ENCODE data around the gene MINDY4. TPM values are rescaled to one million over a fixed set of nuclear protein-coding genes. Genes with fewer than 3 reads are reported as not detected.

The MINDY4 gene
- total RNA-seq, 1 donor from 2014 or later: 14.3 TPM

- H3K36me3 Mint-ChIP-seq (ENCODE audit: insufficient read depth): no peaks in the 10 kb centered on the region
- peaks cover 15% of the 10 kb centered on the region for H3K27me3 Mint-ChIP-seq
- no peak overlapping the region for H3K27ac Mint-ChIP-seq
- H3K4me1 Mint-ChIP-seq (ENCODE audit: low read depth): peaks cover 16% of the 10 kb centered on the region
- no peaks in the 10 kb centered on the region for H3K9me3 Mint-ChIP-seq (ENCODE audit: low read depth)
- no peak overlapping the region for H3K4me3 Mint-ChIP-seq (ENCODE audit: low read depth)
- no peak for TF ChIP-seq CTCF (IDR thresholded peaks at IDR 0.05; ENCODE audit: unreplicated experiment)
- no peak for DNase-seq (ENCODE audit: low spot score, unreplicated experiment)
Measured at GRCh38 chr7:30913821-30914515, 142.8 kb downstream of the MINDY4 start.

- no peaks in the 10 kb centered on the region for H3K36me3 Mint-ChIP-seq (ENCODE audit: insufficient read depth)
- H3K4me1 Mint-ChIP-seq (ENCODE audit: low read depth): peaks cover 16% of the 10 kb centered on the region
- TF ChIP-seq CTCF (IDR thresholded peaks at IDR 0.05; ENCODE audit: unreplicated experiment): no peak
- no peak overlapping the region for H3K27ac Mint-ChIP-seq
- H3K27me3 Mint-ChIP-seq: peaks cover 15% of the 10 kb centered on the region
- no peak overlapping the region for H3K4me3 Mint-ChIP-seq (ENCODE audit: low read depth)
- DNase-seq (ENCODE audit: low spot score, unreplicated experiment): no peak
- no peaks in the 10 kb centered on the region for H3K9me3 Mint-ChIP-seq (ENCODE audit: low read depth)
Measured at GRCh38 chr7:30914596-30914995, 143.4 kb downstream of the MINDY4 start.

- no peak for DNase-seq (ENCODE audit: low spot score, unreplicated experiment)
- Mint-ChIP-seq H3K36me3 (ENCODE audit: insufficient read depth) (no peaks in the 10 kb centered on the region), H3K9me3 (ENCODE audit: low read depth) (no peaks in the 10 kb centered on the region), H3K27me3 (peaks cover 15% of the 10 kb centered on the region), H3K27ac (no peak overlapping the region), H3K4me3 (ENCODE audit: low read depth) (no peak overlapping the region), H3K4me1 (ENCODE audit: low read depth) (peaks cover 16% of the 10 kb centered on the region)
- TF ChIP-seq CTCF (IDR thresholded peaks at IDR 0.05; ENCODE audit: unreplicated experiment): no peak
Measured at GRCh38 chr7:30915005-30915601, 143.9 kb downstream of the MINDY4 start.

- peaks cover 12% of the 10 kb centered on the region for H3K27me3 Mint-ChIP-seq
- H3K27ac Mint-ChIP-seq: no peak overlapping the region
- TF ChIP-seq CTCF (IDR thresholded peaks at IDR 0.05; ENCODE audit: unreplicated experiment): no peak
Measured at GRCh38 chr7:30915751-30916150, 144.5 kb downstream of the MINDY4 start.

GRCh38 chr7:30916255-30916654 is 145.0 kb downstream of the MINDY4 start:
- Mint-ChIP-seq H3K27ac (no peak overlapping the region), H3K4me3 (ENCODE audit: low read depth) (no peak overlapping the region), H3K9me3 (ENCODE audit: low read depth) (no peaks in the 10 kb centered on the region), H3K4me1 (ENCODE audit: low read depth) (peaks cover 16% of the 10 kb centered on the region), H3K36me3 (ENCODE audit: insufficient read depth) (no peaks in the 10 kb centered on the region), H3K27me3 (peaks cover 9% of the 10 kb centered on the region)
- TF ChIP-seq CTCF (IDR thresholded peaks at IDR 0.05; ENCODE audit: unreplicated experiment): no peak
- DNase-seq (ENCODE audit: low spot score, unreplicated experiment): no peak

More at GRCh38 chr7:30915751-30916150, 144.5 kb downstream of the MINDY4 start:
- Mint-ChIP-seq H3K36me3 (ENCODE audit: insufficient read depth) (no peaks in the 10 kb centered on the region), H3K9me3 (ENCODE audit: low read depth) (no peaks in the 10 kb centered on the region), H3K4me1 (ENCODE audit: low read depth) (peaks cover 16% of the 10 kb centered on the region), H3K4me3 (ENCODE audit: low read depth) (no peak overlapping the region)
- DNase-seq (ENCODE audit: low spot score, unreplicated experiment): no peak

Measured in progenitor cell of endocrine pancreas (in vitro differentiated cells).